Karpas-422 (cell line): ENCODE measurements around the gene GPR137. TPM values are rescaled to one million over a fixed set of nuclear protein-coding genes. Genes with fewer than 3 reads are reported as not detected.

ENCODE experiments used
- DNase-seq: peaks from one replicate; pipeline ENCODE4 v3.0.0-alpha.2; 2015
- H2AFZ ChIP-seq: fragments of 200-600 bp; sonication (generic); 2 replicates; pipeline ENCODE4 v1.6.1; 2014; ENCODE audit warnings: antibody characterized with exemption, low read length, mixed read lengths
- H3K27ac ChIP-seq: fragments of 200-600 bp; sonication (generic); 2 replicates; pipeline ENCODE4 v1.5.1; 2014; ENCODE audit warnings: mild to moderate bottlenecking, low read length, moderate library complexity
- H3K27me3 ChIP-seq: fragments of 200-600 bp; sonication (generic); 2 replicates; pipeline ENCODE4 v1.6.1; 2014; ENCODE audit warnings: low read length, mixed read lengths
- H3K36me3 ChIP-seq: fragments of 200-600 bp; sonication (generic); 2 replicates; pipeline ENCODE4 v1.6.1; 2014; ENCODE audit warnings: low read length, mixed read lengths; ENCODE audit not compliant: insufficient read depth
- H3K4me1 ChIP-seq: fragments of 200-600 bp; sonication (generic); 2 replicates; pipeline ENCODE4 v1.6.1; 2014; ENCODE audit warnings: mild to moderate bottlenecking, low read length, mixed read lengths
- H3K4me2 ChIP-seq: fragments of 200-600 bp; sonication (generic); 2 replicates; pipeline ENCODE4 v1.6.1; 2014; ENCODE audit warnings: low read length, low read depth, mild to moderate bottlenecking; ENCODE audit not compliant: poor library complexity, severe bottlenecking
- H3K4me3 ChIP-seq: fragments of 200-600 bp; sonication (generic); 2 replicates; pipeline ENCODE4 v1.5.1; 2014; ENCODE audit warnings: mild to moderate bottlenecking, antibody characterized with exemption, low read length, mixed read lengths
- H3K79me2 ChIP-seq: fragments of 200-600 bp; sonication (generic); 2 replicates; pipeline ENCODE4 v1.6.1; 2014; ENCODE audit warnings: mild to moderate bottlenecking, low read length, mixed read lengths
- H3K9ac ChIP-seq: fragments of 200-600 bp; sonication (generic); 2 replicates; pipeline ENCODE4 v1.6.0; 2014; ENCODE audit warnings: low read length
- H3K9me2 ChIP-seq: fragments of 200-600 bp; sonication (generic), shearing (Covaris generic); replicated peaks from 2 replicates; pipeline ENCODE4 v1.6.0; 2014; ENCODE audit warnings: mild to moderate bottlenecking, low read length, moderate library complexity; ENCODE audit not compliant: insufficient read depth
- H3K9me3 ChIP-seq: fragments of 300-700, 200-600 bp; sonication (generic); 2 replicates; pipeline ENCODE4 v1.6.1; 2014; ENCODE audit warnings: low read length, mixed read lengths
- H4K20me1 ChIP-seq: fragments of 200-600 bp; sonication (generic); 2 replicates; pipeline ENCODE4 v1.6.1; 2014; ENCODE audit warnings: mild to moderate bottlenecking, antibody characterized with exemption, low read length, low read depth; ENCODE audit not compliant: insufficient read depth
- total RNA-seq: library from RNA; depleted of rRNA; stranded (reverse); fragments of >200 nt; shearing (Covaris generic); gene quantifications from 2 replicates; pipeline ENCODE4 v1.2.3, GENCODE V29; 2014; ENCODE audit warnings: low replicate concordance

GPR137 gene
- total RNA-seq, 1 experiment from 2014 or later: 10.8 TPM

DNA sequence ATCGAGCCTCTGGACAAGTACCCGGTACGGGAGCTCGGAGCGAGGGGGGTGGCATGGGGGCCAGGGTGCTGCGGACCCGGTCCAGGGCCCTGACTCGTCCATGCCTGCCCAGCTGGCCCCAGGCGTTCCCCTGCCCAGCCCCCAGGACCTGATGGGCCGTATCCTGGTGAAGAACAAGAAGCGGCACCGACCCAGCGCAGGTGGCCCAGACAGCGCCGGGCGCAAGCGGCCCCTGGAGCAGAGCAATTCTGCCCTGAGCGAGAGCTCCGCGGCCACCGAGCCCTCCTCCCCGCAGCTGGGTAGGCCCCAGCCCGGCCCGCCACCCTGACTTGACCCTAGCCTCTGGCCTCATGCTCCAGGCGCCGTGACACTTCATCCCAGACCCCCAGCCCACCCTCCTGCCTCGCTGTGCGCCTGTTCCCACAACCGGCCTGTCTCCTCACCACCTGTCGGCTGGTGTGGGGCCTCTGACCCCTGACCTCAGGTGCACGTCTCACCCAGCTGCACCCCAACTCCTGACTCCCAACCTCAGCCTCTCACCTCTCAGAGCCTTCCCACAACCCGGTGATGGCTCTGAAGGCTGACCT is 26.6 kb upstream of the GPR137 start:
- DNase-seq: no peak
- no peaks in the 10 kb centered on the region for H3K9me2 ChIP-seq
- no peaks in the 10 kb centered on the region for H3K27me3 ChIP-seq
- no peaks in the 10 kb centered on the region for H3K9me3 ChIP-seq
- H3K36me3 ChIP-seq: no peaks in the 10 kb centered on the region
- no peak overlapping the region for H3K27ac ChIP-seq
- no peaks in the 10 kb centered on the region for H4K20me1 ChIP-seq
- no peak overlapping the region for H3K4me2 ChIP-seq
- H3K4me1 ChIP-seq: no peaks in the 10 kb centered on the region
- H3K9ac ChIP-seq: no peak overlapping the region
- no peaks in the 10 kb centered on the region for H3K79me2 ChIP-seq
- no peak overlapping the region for H3K4me3 ChIP-seq
- no peak overlapping the region for H2AFZ ChIP-seq

DNA sequence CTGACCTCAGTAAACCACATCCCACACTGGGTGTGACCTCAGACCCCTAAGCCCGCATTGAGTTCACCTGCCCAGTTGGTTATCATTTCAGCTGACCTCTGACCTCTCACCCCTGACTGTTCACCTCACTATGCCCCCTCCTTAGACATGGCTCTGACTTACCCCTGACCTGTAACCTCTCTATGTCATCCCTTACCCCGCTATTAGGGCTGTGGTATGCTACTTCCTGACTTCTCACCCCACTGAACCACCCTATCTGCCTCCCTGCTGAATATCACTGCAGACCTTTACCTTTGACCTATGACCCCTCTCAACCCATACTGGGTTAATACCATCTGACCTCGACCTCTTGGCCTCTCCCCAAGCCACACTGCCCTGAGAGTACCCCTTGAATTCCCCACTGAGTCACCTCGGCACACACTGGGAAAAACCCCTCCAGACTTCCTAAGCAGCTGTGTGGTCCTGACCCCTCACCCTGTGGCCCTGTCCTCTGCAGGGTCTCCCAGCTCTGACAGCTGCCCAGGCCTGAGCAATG is 26.0 kb upstream of the GPR137 start:
- H3K4me1 ChIP-seq: no peaks in the 10 kb centered on the region
- no peaks in the 10 kb centered on the region for H3K27me3 ChIP-seq
- H3K9ac ChIP-seq: no peak overlapping the region
- H3K9me3 ChIP-seq: no peaks in the 10 kb centered on the region
- H3K36me3 ChIP-seq: no peaks in the 10 kb centered on the region
- no peaks in the 10 kb centered on the region for H3K79me2 ChIP-seq
- H4K20me1 ChIP-seq: no peaks in the 10 kb centered on the region
- no peak for DNase-seq
- H3K4me3 ChIP-seq: no peak overlapping the region
- H2AFZ ChIP-seq: no peak overlapping the region
- H3K27ac ChIP-seq: no peak overlapping the region
- no peaks in the 10 kb centered on the region for H3K9me2 ChIP-seq
- H3K4me2 ChIP-seq: no peak overlapping the region

DNA sequence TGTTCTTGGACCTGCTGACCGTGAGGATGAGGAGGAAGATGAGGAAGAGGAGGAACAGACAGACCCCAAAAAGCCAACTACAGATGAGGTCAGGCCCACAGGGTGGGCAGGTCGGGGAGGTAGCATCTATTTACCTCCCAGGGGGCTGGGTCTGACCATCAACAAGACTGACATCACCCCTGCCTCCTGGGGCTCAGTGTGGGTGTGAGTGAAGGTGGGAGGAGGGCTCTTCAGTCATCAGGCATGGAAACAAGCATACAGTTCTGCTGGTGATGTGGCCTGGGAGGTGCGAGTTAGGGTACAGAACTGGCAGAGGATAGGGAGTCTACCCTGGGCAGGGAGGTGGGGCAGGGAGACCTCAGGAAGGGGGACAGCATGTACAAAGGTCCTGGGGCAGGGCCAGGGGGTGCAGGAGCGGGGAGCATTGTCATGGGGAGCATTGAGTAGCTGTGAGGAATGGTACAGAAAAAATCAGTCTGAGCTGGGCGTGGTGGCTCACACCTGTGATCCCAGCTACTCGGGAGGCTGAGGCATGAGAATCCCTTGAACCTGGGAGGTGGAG is 25.4 kb upstream of the GPR137 start:
- H3K79me2 ChIP-seq: no peaks in the 10 kb centered on the region
- H3K27me3 ChIP-seq: no peaks in the 10 kb centered on the region
- no peaks in the 10 kb centered on the region for H3K9me2 ChIP-seq
- no peak overlapping the region for H3K27ac ChIP-seq
- no peak overlapping the region for H3K4me2 ChIP-seq
- peaks cover 3% of the 10 kb centered on the region for H3K4me1 ChIP-seq
- H3K4me3 ChIP-seq: no peak overlapping the region
- H3K9me3 ChIP-seq: no peaks in the 10 kb centered on the region
- H4K20me1 ChIP-seq: no peaks in the 10 kb centered on the region
- H3K9ac ChIP-seq: no peak overlapping the region
- no peaks in the 10 kb centered on the region for H3K36me3 ChIP-seq
- no peak overlapping the region for H2AFZ ChIP-seq
- DNase-seq: no peak

DNA sequence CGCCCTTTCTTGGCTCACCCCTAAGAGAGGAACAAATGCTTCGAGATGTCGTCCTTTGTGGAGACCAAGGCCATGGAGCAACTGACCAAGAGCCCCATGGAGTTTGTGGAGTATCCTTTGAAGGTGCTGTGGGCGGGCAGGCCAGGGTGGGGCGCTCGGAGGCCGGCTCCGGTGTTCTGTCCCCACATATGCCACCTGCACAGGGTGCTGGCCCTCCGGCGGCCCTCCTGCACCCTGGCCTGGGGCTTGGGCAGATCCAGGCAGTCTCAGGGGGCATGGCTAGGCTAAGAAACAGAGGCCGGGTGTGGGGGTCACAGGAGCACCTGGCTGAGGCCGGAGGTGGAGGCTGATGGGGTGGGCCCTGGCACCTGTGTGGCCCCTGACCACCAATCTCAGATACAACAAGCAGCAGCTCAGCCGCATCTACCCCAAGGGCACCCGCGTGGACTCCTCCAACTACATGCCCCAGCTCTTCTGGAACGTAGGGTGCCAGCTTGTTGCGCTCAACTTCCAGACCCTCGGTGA is 24.0 kb upstream of the GPR137 start:
- H3K79me2 ChIP-seq: no peaks in the 10 kb centered on the region
- no peak for DNase-seq
- no peaks in the 10 kb centered on the region for H4K20me1 ChIP-seq
- no peaks in the 10 kb centered on the region for H3K9me2 ChIP-seq
- no peaks in the 10 kb centered on the region for H3K27me3 ChIP-seq
- H3K27ac ChIP-seq: no peak overlapping the region
- H3K4me1 ChIP-seq: peaks cover 9% of the 10 kb centered on the region
- no peak overlapping the region for H3K9ac ChIP-seq
- no peak overlapping the region for H2AFZ ChIP-seq
- H3K36me3 ChIP-seq: no peaks in the 10 kb centered on the region
- no peak overlapping the region for H3K4me3 ChIP-seq
- H3K9me3 ChIP-seq: no peaks in the 10 kb centered on the region
- no peak overlapping the region for H3K4me2 ChIP-seq

DNA sequence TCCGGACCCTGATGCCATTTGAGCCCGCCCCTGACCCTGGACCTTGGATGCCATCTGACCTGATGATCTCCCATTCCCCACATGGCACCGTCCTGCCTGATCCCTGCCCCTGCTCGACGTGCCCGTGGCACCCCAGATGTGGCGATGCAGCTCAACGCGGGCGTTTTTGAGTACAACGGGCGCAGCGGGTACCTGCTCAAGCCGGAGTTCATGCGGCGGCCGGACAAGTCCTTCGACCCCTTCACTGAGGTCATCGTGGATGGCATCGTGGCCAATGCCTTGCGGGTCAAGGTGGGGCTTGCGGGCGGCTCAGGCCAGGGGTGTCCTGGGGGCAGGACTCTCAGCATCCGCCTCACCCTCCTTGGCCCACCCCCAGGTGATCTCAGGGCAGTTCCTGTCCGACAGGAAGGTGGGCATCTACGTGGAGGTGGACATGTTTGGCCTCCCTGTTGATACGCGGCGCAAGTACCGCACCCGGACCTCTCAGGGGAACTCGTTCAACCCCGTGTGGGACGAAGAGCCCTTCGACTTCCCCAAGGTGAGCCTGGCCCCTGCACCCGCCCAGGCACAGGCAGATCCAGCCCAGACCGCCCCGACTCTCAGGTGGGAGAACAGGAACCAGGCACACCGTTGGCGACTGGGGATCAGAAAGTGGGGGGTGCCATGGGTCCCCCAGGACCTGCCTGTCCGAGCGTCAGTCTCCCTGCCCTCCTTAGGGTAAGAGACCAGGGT is 23.2 kb upstream of the GPR137 start:
- Histone ChIP-seq H3K4me1 (peaks cover 9% of the 10 kb centered on the region), H4K20me1 (no peaks in the 10 kb centered on the region), H2AFZ (no peak overlapping the region), H3K4me3 (no peak overlapping the region), H3K9me3 (no peaks in the 10 kb centered on the region), H3K79me2 (no peaks in the 10 kb centered on the region), H3K9me2 (no peaks in the 10 kb centered on the region), H3K4me2 (no peak overlapping the region), H3K9ac (no peak overlapping the region), H3K27ac (no peak overlapping the region), H3K27me3 (no peaks in the 10 kb centered on the region), H3K36me3 (no peaks in the 10 kb centered on the region)
- no peak for DNase-seq

DNA sequence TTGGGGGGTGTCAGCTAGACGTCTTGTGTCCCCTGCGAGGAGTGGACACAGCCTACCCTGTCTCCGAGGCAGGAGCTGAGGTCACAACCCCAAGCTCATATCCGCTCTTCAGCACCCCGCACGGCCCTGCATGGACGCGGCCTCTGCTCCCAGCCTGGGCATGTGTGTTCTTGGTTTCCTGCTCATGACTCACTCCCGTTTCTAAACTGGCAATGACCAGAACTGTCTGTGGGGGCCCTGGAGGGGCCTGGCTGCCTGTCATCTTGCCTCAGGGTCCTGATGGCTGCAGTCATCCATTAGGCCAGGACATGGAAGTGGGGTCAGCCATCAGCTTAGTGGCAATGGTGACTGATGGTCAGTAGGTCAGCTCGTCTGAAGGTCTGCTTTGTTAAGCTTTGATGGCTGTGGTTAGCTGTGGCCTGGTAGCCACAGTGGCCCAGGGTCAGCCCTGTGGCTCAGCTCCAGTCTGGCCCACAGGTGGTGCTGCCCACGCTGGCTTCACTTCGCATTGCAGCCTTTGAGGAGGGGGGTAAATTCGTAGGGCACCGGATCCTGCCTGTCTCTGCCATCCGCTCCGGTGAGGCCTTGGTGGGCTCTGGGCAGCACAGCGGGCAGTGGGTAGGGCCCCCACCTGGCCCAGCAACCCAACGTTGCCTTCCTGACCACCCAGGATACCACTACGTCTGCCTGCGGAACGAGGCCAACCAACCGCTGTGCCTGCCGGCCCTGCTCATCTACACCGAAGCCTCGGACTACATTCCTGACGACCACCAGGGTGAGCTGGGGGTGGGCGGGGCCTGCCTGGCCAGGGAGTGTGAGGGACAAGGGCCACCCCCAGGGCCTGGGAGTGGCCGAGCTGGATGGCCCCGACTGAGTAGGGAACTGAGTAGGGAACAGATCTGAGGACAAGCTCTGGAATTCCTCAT is 22.4 kb upstream of the GPR137 start:
- no peaks in the 10 kb centered on the region for H3K9me2 ChIP-seq
- DNase-seq: no peak
- H3K4me3 ChIP-seq: no peak overlapping the region
- H3K27ac ChIP-seq: no peak overlapping the region
- no peak overlapping the region for H3K9ac ChIP-seq
- H3K27me3 ChIP-seq: no peaks in the 10 kb centered on the region
- H3K79me2 ChIP-seq: no peaks in the 10 kb centered on the region
- no peaks in the 10 kb centered on the region for H3K9me3 ChIP-seq
- H3K36me3 ChIP-seq: no peaks in the 10 kb centered on the region
- no peaks in the 10 kb centered on the region for H4K20me1 ChIP-seq
- H2AFZ ChIP-seq: no peak overlapping the region
- H3K4me1 ChIP-seq: peaks cover 12% of the 10 kb centered on the region
- H3K4me2 ChIP-seq: no peak overlapping the region

DNA sequence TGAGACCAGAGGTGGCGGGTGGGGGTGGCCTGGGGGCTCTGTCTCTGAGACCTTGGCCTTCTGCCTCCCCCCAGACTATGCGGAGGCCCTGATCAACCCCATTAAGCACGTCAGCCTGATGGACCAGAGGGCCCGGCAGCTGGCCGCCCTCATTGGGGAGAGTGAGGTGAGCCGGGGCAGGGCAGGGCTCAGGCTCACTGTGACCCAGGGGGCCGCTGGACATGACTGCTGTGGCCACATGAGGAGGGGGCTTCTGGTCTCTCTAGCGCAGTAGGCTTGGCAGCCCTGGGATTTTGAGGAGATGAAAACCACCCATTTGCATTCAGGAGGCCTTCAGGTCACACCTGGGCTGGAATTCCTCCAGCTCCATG is 21.7 kb upstream of the GPR137 start:
- Histone ChIP-seq H3K79me2 (peaks cover 6% of the 10 kb centered on the region), H4K20me1 (no peaks in the 10 kb centered on the region), H3K4me3 (no peak overlapping the region), H3K27me3 (no peaks in the 10 kb centered on the region), H3K36me3 (no peaks in the 10 kb centered on the region), H3K4me1 (peaks cover 19% of the 10 kb centered on the region), H2AFZ (no peak overlapping the region), H3K9me3 (no peaks in the 10 kb centered on the region), H3K9me2 (no peaks in the 10 kb centered on the region), H3K9ac (no peak overlapping the region), H3K4me2 (no peak overlapping the region), H3K27ac (no peak overlapping the region)
- DNase-seq: no peak
